ENCODE results near the gene ERFL.

Gene ERFL

DNA sequence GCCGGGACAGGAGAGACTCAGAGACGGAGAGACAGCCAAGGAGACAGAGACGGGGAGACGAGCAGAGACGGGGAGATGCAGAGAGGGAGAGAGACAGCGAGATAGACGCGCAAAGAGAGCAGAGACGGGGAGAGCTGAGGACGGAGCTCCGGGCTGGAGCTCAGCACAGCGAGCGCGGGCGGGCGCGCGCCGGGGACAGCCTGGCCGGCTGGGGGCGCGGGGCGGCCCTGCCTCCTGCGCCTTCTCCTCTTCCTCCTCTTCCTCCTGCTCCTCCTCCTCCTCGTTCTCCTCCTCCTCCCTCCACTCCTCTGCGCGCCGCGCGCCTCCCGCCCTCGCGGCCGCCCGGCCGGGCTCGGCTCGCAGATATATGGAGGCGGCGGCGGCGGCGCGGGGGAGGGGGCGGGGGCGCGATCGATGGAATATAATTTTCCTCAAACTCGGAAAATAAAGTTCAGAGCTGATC is at the start of gene ERFL:
Gene ERFL (minus strand): TSS at position 229 of the 463 bp plus-strand sequence. CDS start 15,530 bp downstream, outside the sequence.
- TF ChIP-seq, protein P1, sequence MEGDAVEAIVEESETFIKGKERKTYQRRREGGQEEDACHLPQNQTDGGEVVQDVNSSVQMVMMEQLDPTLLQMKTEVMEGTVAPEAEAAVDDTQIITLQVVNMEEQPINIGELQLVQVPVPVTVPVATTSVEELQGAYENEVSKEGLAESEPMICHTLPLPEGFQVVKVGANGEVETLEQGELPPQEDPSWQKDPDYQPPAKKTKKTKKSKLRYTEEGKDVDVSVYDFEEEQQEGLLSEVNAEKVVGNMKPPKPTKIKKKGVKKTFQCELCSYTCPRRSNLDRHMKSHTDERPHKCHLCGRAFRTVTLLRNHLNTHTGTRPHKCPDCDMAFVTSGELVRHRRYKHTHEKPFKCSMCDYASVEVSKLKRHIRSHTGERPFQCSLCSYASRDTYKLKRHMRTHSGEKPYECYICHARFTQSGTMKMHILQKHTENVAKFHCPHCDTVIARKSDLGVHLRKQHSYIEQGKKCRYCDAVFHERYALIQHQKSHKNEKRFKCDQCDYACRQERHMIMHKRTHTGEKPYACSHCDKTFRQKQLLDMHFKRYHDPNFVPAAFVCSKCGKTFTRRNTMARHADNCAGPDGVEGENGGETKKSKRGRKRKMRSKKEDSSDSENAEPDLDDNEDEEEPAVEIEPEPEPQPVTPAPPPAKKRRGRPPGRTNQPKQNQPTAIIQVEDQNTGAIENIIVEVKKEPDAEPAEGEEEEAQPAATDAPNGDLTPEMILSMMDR (IDR thresholded peaks at IDR 0.05; ENCODE audit: low read depth, low read length): no peak
- DNase-seq (ENCODE audit: low read depth in 2 of 2): no peak
- H3K4me3 ChIP-seq (replicated peaks in 1 of 2; ENCODE audit: low read depth in 2 of 2, low read length in 2 of 2): peak within 1 kb of the TSS; percentile 43 to 44

DNA sequence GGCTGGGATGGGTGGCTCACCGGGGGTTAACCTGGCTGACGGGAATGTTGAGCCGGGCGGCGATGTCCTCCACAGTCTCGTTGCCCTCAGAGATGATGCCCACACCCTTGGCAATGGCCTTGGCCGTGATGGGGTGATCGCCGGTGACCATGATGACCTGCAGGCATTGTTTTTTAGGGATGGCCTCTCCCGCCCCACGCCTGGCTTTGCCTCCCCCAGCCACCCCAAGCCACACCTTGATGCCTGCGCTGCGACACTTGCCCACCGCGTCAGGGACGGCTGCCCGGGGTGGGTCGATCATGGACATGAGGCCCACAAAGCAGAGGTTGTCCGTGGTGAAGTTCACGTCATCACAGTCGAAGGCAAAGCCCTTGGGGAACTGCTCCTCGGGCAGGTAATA is 49.7 kb upstream of the ERFL start:
- TF ChIP-seq, protein P1 (IDR thresholded peaks at IDR 0.05; ENCODE audit: low read depth, low read length): no peak
- no peak overlapping the region for H3K4me3 ChIP-seq (replicated peaks in 1 of 2; ENCODE audit: low read depth in 2 of 2, low read length in 2 of 2)
- DNase-seq (ENCODE audit: low read depth in 2 of 2): no peak

DNA sequence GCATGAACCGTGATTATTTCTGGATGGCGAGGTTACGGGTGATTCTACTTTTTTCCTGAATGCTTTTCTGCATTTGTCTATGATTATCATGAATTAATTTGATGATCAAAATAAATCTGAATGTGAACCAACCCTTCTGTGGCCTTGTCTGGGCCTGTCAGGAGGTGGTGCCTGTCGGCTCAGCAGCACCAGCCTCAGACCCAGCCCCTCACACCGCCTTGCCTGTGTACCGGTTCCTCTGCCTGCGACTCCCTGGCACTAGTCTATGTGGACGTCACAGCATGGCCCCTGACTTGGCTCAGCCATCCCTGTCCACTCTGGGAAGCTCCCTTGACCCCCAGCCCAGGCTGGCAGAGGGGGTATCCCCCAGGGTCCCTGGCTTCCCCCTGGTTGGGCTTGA is 46.4 kb upstream of the ERFL start:
- no peak for DNase-seq (ENCODE audit: low read depth in 2 of 2)
- no peak overlapping the region for H3K4me3 ChIP-seq (replicated peaks in 1 of 2; ENCODE audit: low read depth in 2 of 2, low read length in 2 of 2)
- TF ChIP-seq, protein P1 (IDR thresholded peaks at IDR 0.05; ENCODE audit: low read depth, low read length): no peak

DNA sequence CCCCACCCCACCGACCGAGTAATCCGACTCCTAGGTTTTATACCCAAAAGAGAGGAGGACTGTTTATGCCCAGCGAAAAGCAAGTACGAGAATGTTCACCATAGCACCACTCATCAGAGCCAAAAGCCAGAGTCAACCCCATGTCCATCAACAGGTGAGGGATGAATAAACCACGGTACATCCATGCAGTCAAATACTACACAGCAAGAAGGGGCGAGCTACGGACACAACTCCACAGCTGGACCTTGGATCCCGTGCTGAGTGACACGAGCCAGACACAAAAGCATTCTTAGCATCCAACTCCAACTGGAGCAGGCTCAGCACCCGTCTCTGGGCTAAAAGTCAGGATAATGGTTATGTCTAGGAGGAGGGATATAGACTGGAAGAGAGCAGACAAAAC is 43.1 kb upstream of the ERFL start:
- TF ChIP-seq, protein P1 (IDR thresholded peaks at IDR 0.05; ENCODE audit: low read depth, low read length): no peak
- DNase-seq (ENCODE audit: low read depth in 2 of 2): no peak
- H3K4me3 ChIP-seq (replicated peaks in 1 of 2; ENCODE audit: low read depth in 2 of 2, low read length in 2 of 2): no peak overlapping the region

DNA sequence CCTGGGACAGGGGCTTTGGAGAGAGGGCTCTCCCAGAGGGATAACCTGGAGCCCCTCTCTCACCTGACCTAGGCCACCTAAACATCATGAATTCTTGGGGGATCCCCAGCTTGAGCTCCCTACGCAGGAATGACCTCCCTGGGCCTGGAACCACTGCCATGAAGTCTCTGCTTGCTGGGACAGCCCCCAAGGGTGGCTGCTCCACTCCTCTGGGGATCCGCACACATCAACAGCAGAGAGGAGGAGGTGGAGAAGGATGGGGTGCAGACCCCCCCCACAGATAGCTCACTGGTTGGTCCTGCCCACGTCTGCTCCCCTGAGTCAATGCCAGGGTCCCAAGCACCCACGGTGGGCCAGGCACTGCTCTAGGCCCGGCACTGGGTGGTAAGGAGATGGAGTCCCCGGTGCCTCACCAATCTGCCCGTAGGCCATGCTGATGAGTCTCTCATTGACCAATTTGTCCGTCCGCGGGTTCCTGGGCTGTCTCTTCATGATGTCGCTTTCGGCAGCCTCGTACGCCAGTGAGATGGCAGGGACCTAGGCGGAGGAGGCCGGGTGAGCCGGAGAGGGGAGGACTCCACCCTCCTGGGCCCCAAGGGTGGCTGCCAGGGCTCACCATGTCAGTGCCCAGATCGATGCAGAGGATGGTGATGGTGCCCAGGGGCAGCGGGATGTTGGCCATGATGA is 41.7 kb upstream of the ERFL start:
- TF ChIP-seq, protein P1 (IDR thresholded peaks at IDR 0.05; ENCODE audit: low read depth, low read length): no peak
- no peak for DNase-seq (ENCODE audit: low read depth in 2 of 2)
- no peak overlapping the region for H3K4me3 ChIP-seq (replicated peaks in 1 of 2; ENCODE audit: low read depth in 2 of 2, low read length in 2 of 2)

DNA sequence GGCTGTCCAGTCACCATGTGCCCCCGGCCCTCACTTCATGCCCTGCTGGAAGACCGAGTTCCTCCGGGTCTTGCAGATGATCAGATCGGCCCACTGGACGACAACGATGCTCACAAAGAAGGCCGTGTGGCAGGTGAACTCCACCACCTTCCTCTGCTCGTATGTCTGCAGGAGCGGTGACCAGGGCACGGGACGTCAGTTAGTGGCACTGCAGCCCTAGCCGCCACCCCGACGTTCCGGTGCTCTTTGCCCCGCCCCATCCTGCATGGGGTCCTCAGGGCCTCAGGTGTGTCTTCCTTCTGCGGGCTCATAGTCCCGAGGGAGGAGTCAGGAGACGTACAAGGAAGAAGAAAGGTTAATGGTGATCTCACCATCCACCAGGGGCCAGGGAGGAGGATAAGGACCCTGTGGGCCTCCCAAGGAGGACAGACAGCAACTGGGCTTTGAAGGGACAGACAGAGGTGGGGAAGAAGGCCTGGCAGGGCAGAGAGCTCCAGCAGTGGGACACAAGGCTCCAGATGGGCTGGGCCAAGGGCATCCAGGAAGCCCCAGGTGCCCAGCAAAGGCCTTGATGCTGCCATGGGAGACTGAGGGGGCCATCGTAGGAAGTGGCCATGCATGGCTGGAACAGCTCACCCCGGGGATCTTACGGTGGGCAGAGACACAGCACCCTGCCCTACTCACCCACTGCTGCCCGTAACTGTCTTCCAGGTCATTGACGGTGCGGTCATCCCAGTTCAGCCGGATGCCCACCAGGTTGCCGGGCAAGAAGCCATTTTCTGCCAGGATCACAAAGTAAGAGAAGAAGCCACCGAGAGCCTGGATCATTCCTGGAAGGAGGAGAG is 40.7 kb upstream of the ERFL start:
- TF ChIP-seq, protein P1 (IDR thresholded peaks at IDR 0.05; ENCODE audit: low read depth, low read length): no peak
- DNase-seq (ENCODE audit: low read depth in 2 of 2): no peak
- H3K4me3 ChIP-seq (replicated peaks in 1 of 2; ENCODE audit: low read depth in 2 of 2, low read length in 2 of 2): no peak overlapping the region
